Brain microvascular endothelial cell (primary cell): ENCODE measurements around the gene KPNA1.

Experiments
- DNase-seq: peaks from one replicate; pipeline ENCODE4 v3.0.0-alpha.2; 2020
- H3K27ac ChIP-seq: fragments of 250-450 bp; sonication (Bioruptor Pico); 2 replicates; pipeline ENCODE4 v1.5.1; 2020; ENCODE audit warnings: mild to moderate bottlenecking, moderate library complexity
- H3K27me3 ChIP-seq: fragments of 250-450 bp; sonication (Bioruptor Pico); replicated peaks from 2 replicates; pipeline ENCODE4 v1.5.1; 2020; ENCODE audit warnings: mild to moderate bottlenecking
- H3K36me3 ChIP-seq: fragments of 250-450 bp; sonication (Bioruptor Pico); replicated peaks from 2 replicates; pipeline ENCODE4 v1.5.1; 2020; ENCODE audit warnings: mild to moderate bottlenecking
- H3K4me3 ChIP-seq: 2 replicates; pipeline ENCODE4 v1.5.1; 2011; ENCODE audit warnings: low read depth, mild to moderate bottlenecking, control low read depth, low read length, moderate library complexity
- in situ Hi-C: cut with HindIII; loops from 2 replicates; pipeline ENCODE4 v1.10.0; 2017; ENCODE audit warnings: low sequenced_read_pairs, low pct_ligation_motif_present
- TF ChIP-seq, protein P1 (sequence below): IDR thresholded peaks from 2 replicates; pipeline ENCODE4 v1.5.1; 2011; ENCODE audit warnings: low read depth, mild to moderate bottlenecking, moderate library complexity, low read length, control low read depth, inconsistent platforms; ENCODE audit errors: missing control alignments

Gene KPNA1

DNA sequence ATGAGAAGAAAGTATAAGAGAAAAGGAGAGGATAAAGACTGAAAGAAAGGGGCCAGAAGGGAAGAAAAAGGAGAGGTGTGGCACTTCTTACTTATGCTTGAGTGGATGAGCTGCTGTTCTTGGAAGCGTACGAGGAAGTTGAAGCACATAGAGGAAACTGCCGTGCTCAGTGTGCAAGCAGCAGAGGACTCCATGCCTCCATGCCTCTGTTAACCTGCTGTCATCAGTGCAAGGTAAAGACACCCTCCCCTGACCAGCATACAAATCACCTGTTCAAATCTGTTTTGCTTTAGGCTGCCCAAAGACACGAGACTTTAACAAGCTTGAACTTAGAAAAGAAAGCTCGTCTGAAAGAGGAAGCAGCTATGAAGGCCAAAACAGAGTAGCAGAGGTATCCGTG, 105.3 kb downstream of the KPNA1 start:
- Histone ChIP-seq H3K27ac (no peak overlapping the region), H3K4me3 (no peak overlapping the region), H3K27me3 (no peaks in the 10 kb centered on the region), H3K36me3 (no peaks in the 10 kb centered on the region)
- in situ Hi-C loops, result no loop called here
- TF ChIP-seq, protein P1, sequence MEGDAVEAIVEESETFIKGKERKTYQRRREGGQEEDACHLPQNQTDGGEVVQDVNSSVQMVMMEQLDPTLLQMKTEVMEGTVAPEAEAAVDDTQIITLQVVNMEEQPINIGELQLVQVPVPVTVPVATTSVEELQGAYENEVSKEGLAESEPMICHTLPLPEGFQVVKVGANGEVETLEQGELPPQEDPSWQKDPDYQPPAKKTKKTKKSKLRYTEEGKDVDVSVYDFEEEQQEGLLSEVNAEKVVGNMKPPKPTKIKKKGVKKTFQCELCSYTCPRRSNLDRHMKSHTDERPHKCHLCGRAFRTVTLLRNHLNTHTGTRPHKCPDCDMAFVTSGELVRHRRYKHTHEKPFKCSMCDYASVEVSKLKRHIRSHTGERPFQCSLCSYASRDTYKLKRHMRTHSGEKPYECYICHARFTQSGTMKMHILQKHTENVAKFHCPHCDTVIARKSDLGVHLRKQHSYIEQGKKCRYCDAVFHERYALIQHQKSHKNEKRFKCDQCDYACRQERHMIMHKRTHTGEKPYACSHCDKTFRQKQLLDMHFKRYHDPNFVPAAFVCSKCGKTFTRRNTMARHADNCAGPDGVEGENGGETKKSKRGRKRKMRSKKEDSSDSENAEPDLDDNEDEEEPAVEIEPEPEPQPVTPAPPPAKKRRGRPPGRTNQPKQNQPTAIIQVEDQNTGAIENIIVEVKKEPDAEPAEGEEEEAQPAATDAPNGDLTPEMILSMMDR, result no peak
- no peak for DNase-seq

DNA sequence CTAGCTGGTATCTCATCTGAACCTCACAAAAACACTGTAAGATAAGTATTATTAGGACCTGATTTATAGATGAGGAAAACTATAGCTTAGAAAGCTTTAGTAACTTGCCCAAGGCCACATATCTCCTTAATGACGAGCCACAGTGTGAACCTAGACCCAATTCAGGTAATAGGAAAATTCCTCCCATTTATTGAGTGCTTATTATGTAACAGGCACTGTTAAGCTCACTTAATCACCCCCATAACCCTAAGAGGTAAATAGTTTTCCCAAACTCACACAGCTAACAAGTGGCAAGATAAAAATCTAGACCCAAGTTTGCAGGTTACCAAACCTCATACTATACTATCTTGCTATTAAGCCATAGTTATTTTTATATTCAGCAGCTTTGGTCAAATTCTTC, 106.8 kb downstream of the KPNA1 start:
- H3K4me3 ChIP-seq, result no peak overlapping the region
- TF ChIP-seq, protein P1, result no peak
- in situ Hi-C loops, result no loop called here
- no peaks in the 10 kb centered on the region for H3K27me3 ChIP-seq
- no peak overlapping the region for H3K27ac ChIP-seq
- no peak for DNase-seq
- H3K36me3 ChIP-seq, result no peaks in the 10 kb centered on the region

DNA sequence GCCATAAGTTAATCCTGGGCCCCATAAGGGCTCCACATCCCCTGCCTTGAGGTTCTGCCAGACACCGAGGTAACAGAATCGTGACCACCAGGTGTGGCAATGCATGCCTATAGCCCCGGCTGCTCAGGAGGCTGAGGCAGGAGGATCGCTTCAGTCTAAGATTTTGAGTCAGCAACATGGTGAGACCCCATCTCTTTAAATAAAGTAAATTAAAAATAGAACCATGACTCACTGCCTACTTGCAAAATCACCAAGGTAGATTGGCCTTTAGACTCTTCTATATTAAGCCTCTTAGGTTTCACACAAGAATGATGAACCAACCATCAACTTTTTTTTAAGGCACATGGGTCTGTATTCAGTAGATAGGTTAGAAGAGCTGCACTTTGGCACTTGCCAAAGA, 108.5 kb downstream of the KPNA1 start:
- Histone ChIP-seq H3K4me3 (no peak overlapping the region), H3K36me3 (no peaks in the 10 kb centered on the region), H3K27ac (no peak overlapping the region), H3K27me3 (no peaks in the 10 kb centered on the region)
- DNase-seq, result no peak
- TF ChIP-seq, protein P1, result no peak
- in situ Hi-C loops, result no loop called here

DNA sequence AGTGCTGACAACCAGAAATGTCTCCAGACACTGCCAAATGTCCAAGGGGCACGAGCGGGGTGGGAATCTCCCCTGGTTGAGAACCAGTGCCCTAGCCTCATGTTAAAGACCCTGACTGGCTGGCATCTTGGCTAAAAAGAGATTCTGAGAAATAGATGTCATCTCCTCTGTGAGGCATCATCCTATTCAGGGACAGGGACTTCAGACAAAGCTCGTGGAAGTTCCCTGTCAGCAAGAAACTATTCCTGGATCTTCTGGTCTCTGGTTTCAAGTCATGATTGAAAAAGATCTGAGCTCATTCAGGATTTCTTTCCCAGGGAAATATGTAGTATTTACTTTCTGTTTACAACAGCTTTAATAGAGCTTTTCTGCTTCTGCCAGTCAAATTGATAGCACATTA, 109.7 kb downstream of the KPNA1 start:
- TF ChIP-seq, protein P1, result no peak
- no peak for DNase-seq
- H3K36me3 ChIP-seq, result no peaks in the 10 kb centered on the region

DNA sequence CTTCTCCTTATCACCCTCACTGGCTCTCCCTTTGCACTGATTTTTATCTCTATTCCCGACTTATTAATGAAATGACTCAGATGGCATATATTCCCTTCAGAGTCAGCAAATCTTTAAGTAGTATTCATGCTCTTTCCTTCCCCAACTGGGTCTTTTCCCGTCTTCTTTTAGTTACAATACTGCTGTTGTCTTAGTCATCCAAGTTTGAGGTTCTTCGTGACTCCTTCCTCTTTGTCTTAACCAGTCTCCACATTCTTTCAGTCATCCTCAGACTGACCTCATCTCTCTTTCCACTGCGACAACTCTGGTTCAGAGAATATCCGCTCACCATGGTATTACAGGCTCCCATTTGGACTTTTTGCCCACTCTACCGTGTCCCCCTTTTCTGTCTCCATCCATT, 111.2 kb downstream of the KPNA1 start:
- peak; percentile 77 for DNase-seq
- Histone ChIP-seq H3K27me3 (no peaks in the 10 kb centered on the region), H3K36me3 (no peaks in the 10 kb centered on the region), H3K27ac (peak overlapping the region; percentile 70), H3K4me3 (no peak overlapping the region)
- TF ChIP-seq, protein P1, result no peak
- in situ Hi-C loops, result no loop called here

More for the DNA sequence above, 109.7 kb downstream of the KPNA1 start:
- H3K27ac ChIP-seq, result no peak overlapping the region
- no peaks in the 10 kb centered on the region for H3K27me3 ChIP-seq
- in situ Hi-C loops, result no loop called here
- no peak overlapping the region for H3K4me3 ChIP-seq

DNA sequence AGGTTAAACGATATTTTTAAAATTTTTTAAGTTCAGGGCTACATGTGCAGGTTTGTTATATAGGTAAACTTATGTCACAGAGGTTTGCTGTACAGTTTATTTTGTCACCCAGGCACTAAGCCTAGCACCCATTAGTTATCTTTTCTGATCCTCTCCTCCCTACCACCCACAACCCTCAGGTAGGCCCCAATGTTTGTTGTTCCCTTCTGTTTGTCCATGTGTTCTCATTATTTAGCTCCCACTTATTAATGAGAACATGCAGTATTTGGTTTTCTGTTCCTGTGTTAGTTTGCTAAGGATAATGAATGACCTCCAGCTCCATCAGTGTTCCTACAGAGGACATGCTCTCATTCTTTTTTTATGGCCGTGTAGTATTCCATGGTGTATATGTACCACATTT, 115.8 kb downstream of the KPNA1 start:
- in situ Hi-C loops, result no loop called here
- H3K36me3 ChIP-seq, result no peaks in the 10 kb centered on the region
- H3K4me3 ChIP-seq, result no peak overlapping the region
- H3K27ac ChIP-seq, result no peak overlapping the region
- H3K27me3 ChIP-seq, result no peaks in the 10 kb centered on the region
- TF ChIP-seq, protein P1, result no peak
- DNase-seq, result no peak
